ENCODE data around the gene RBBP4. TPM values are rescaled to one million over a fixed set of nuclear protein-coding genes. Genes with fewer than 3 reads are reported as not detected.

RBBP4 gene
- total RNA-seq, 5 donors from 2014 or later (not counting 1 experiment from before 2014, with no cell fraction given), result 150 to 162 (median 158) TPM

- ChIA-PET CTCF (interaction anchor here in 1 of 2 donors (0.5 to 1.6 kb wide), 3 partner anchors 16 to 52 kb away, joined by 3 to 6 read pairs (median 3); no protein-coding TSS in a partner anchor), POLR2A (no interaction called here)
- Histone ChIP-seq H3K4me1 (ENCODE audit: control insufficient read depth in 1 of 2, extremely low read depth in 1 of 2, insufficient read depth in 2 of 2, low read length in 2 of 2) (peaks cover 0 to 6% of the 10 kb centered on the region in 2 experiments), H3K27me3 (replicated peaks in 1 of 2; ENCODE audit: control insufficient read depth in 2 of 2, extremely low read depth in 1 of 2, insufficient read depth in 2 of 2, low read length in 1 of 2) (peaks cover 0 to 4% of the 10 kb centered on the region in 2 experiments), H3K36me3 (ENCODE audit: control insufficient read depth in 2 of 2, extremely low read depth in 1 of 2, insufficient read depth in 1 of 2, low read length in 1 of 2) (no peaks in the 10 kb centered on the region), H3K27ac (ENCODE audit: low read length) (no peak overlapping the region), H3K4me3 (ENCODE audit: control insufficient read depth in 1 of 2, extremely low read depth in 1 of 2, low read length in 1 of 2) (no peak overlapping the region), H3K9me3 (no peaks in the 10 kb centered on the region)
- no peaks in the 10 kb centered on the region for H3K36me3 Mint-ChIP-seq
- H3K27me3 Mint-ChIP-seq, result peaks cover 2 to 9% of the 10 kb centered on the region in 2 donors
- WGBS (ENCODE audit: insufficient coverage), result 86% methylated on average over 1 of the region's 7 CpGs
- no peaks in the 10 kb centered on the region for H3K9me3 Mint-ChIP-seq
- no peak overlapping the region for H3K4me3 Mint-ChIP-seq
- ATAC-seq (replicated peaks in 1 of 4), result no peak
- no peak overlapping the region for H3K27ac Mint-ChIP-seq
- DNase-seq, result no peak
- H3K4me1 Mint-ChIP-seq, result peaks cover 12 to 17% (median 16%) of the 10 kb centered on the region in 3 donors
Measured at GRCh38 chr1:32728413-32729077, 77.5 kb downstream of the RBBP4 start.

DNA sequence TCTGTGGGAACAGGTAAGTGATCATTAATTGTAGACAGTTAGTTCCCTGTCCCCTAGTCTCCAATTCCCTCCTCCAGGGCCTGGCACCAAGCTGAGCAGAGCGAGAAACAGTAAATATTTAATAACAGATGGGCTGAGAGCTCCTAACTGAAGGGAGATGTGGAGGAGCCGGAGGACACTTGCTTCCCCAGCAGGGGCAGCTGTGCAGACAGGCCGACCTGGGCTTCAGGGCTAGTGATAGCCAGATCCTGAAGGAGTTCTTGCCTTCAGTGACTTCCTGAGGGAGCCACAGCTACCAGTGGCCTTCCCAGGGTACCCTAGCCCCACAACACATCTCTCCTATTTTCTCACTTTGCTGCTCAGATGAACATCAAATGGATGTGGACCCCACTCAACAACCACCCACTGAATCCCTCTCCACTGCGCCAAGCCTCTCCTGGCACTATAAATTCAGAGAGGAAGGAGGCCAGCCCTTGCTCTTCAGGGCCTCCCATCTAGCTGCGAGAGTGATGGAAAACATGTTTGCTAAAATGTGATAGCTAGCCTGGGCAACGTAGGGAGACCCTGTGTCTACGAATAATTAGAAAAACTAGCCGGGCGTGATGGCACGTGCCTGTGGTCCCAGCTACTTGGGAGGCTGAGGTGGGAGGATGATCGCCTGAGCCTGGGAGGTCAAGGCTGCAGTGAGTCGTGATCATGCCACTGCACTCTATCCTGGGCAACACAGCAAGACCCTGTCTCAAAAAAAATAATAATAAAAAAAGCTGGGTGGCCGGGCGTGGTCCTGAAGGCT, 78.4 kb downstream of the RBBP4 start:
- DNase-seq (no peak), ATAC-seq (replicated peaks in 1 of 4) (no peak)
- CTCF ChIA-PET, result interaction anchor here in 1 of 2 donors (0.5 to 1.6 kb wide), 2 partner anchors 17 to 53 kb away, joined by 3 to 6 read pairs; no protein-coding TSS in a partner anchor
- peaks cover 2 to 9% of the 10 kb centered on the region in 2 donors for H3K27me3 Mint-ChIP-seq
- no peaks in the 10 kb centered on the region for H3K9me3 ChIP-seq
- no peak overlapping the region for H3K27ac Mint-ChIP-seq
- no peaks in the 10 kb centered on the region for H3K36me3 Mint-ChIP-seq
- WGBS (ENCODE audit: insufficient coverage), result 81% methylated on average over 12 of the region's 14 CpGs
- H3K27ac ChIP-seq (ENCODE audit: low read length), result no peak overlapping the region
- no peak overlapping the region for H3K4me3 Mint-ChIP-seq
- H3K9me3 Mint-ChIP-seq, result no peaks in the 10 kb centered on the region
- H3K27me3 ChIP-seq (replicated peaks in 1 of 2; ENCODE audit: control insufficient read depth in 2 of 2, extremely low read depth in 1 of 2, insufficient read depth in 2 of 2, low read length in 1 of 2), result peaks cover 0 to 3% of the 10 kb centered on the region in 2 experiments
- peaks cover 0 to 6% of the 10 kb centered on the region in 2 experiments for H3K4me1 ChIP-seq (ENCODE audit: control insufficient read depth in 1 of 2, extremely low read depth in 1 of 2, insufficient read depth in 2 of 2, low read length in 2 of 2)
- H3K36me3 ChIP-seq (ENCODE audit: control insufficient read depth in 2 of 2, extremely low read depth in 1 of 2, insufficient read depth in 1 of 2, low read length in 1 of 2), result no peaks in the 10 kb centered on the region
- H3K4me1 Mint-ChIP-seq, result peaks cover 12 to 17% (median 16%) of the 10 kb centered on the region in 3 donors
- POLR2A ChIA-PET, result no interaction called here
- H3K4me3 ChIP-seq (ENCODE audit: control insufficient read depth in 1 of 2, extremely low read depth in 1 of 2, low read length in 1 of 2), result no peak overlapping the region

GRCh38 chr1:32733582-32734321, 82.7 kb downstream of the RBBP4 start:
- Histone ChIP-seq H3K27me3 (replicated peaks in 1 of 2; ENCODE audit: control insufficient read depth in 2 of 2, extremely low read depth in 1 of 2, insufficient read depth in 2 of 2, low read length in 1 of 2) (no peaks in the 10 kb centered on the region), H3K9me3 (no peaks in the 10 kb centered on the region), H3K27ac (ENCODE audit: low read length) (no peak overlapping the region), H3K36me3 (ENCODE audit: control insufficient read depth in 2 of 2, extremely low read depth in 1 of 2, insufficient read depth in 1 of 2, low read length in 1 of 2) (no peaks in the 10 kb centered on the region), H3K4me3 (ENCODE audit: control insufficient read depth in 1 of 2, extremely low read depth in 1 of 2, low read length in 1 of 2) (no peak overlapping the region), H3K4me1 (ENCODE audit: control insufficient read depth in 1 of 2, extremely low read depth in 1 of 2, insufficient read depth in 2 of 2, low read length in 2 of 2) (no peaks in the 10 kb centered on the region)
- Mint-ChIP-seq H3K27ac (no peak overlapping the region), H3K9me3 (no peaks in the 10 kb centered on the region), H3K36me3 (no peaks in the 10 kb centered on the region), H3K4me3 (no peak overlapping the region), H3K4me1 (peaks cover 6% of the 10 kb centered on the region in 3 donors), H3K27me3 (peaks cover 0 to 2% of the 10 kb centered on the region in 2 donors)
- WGBS (ENCODE audit: insufficient coverage), result 76% methylated on average over 5 of the region's 9 CpGs
- CTCF ChIA-PET, result no interaction called here
- ATAC-seq (replicated peaks in 1 of 4) (no peak), DNase-seq (no peak)
- POLR2A ChIA-PET, result no interaction called here

Other genes with a start within 250 kb of the RBBP4 start
- gene ZBTB8B, start 186.1 kb upstream of the RBBP4 start, total RNA-seq, result under 1 TPM in 1 of 5 donors, not detected in 4; 0.03 TPM
- gene ZBTB8A, start 111.8 kb upstream of the RBBP4 start, total RNA-seq, result under 1 TPM in 4 of 5 donors, not detected in 1; 0.05 to 0.13 (median 0.11) TPM
- 10 to 100 TPM; 34.6 to 53.3 (median 42.7) TPM for gene ZBTB8OS, start 658 bp upstream of the RBBP4 start, total RNA-seq
- gene SYNC, start 51.6 kb downstream of the RBBP4 start, total RNA-seq, result under 1 TPM in 1 of 5 donors, not detected in 4; 0.07 TPM
- 100 to 1,000 TPM in 3 of 5 donors, 10 to 100 TPM in 2; 88.9 to 197 (median 172) TPM for gene YARS1, start 166.2 kb downstream of the RBBP4 start, total RNA-seq
- 10 to 100 TPM; 46.6 to 77.6 (median 63.6) TPM for gene S100PBP, start 166.4 kb downstream of the RBBP4 start, total RNA-seq
- not detected for gene FNDC5, start 219.7 kb downstream of the RBBP4 start, total RNA-seq
- gene HPCA, start 235.3 kb downstream of the RBBP4 start, total RNA-seq, result under 1 TPM in 2 of 5 donors, not detected in 3; 0.45 to 0.54 TPM